ENCODE data around the gene WDR88.
"Not testable (repeated sequence)": the region's sequence is repeated elsewhere in the genome, so short reads cannot be mapped to it uniquely, and the experiment has no call there.

Gene WDR88

GRCh38 chr19:33211794-33212435 is 80.0 kb downstream of the WDR88 start:
- DNase-seq (ENCODE audit: low spot score): no peak

DNA sequence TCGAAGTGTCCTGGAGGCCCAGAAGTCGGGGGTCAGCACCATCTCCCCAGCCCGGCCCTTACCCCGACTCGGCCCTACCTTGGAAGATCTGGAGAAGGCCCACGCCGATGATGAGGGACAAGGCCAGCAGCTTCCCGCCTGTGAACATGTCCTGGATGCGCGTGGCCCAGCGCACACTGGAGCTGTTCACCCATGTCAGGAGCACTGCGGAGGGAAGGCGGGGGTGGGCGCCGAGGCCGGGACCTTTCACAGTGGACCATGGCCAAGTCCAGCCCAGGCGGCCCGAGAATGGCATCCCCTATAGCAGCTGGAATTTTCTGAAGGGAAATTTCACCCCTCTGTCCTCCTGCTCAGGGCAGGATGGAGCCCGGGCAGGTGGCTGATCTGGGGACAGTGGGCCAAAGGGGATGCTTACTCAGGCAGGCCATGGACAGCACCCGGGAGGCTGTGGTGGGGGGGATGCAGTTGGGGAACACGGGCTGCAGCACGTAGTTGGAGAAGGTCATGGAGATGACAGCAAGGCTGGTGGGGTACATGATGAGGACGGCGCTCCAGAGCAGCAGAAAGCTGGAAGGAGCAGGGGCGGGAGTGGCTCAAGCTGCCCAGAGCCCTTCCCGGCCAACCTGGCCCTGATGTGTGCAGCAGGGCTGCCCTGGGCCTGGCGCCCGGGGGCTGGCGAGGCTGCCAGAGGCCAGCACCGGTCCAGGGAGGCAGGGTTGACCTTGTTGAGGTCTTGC is 80.7 kb downstream of the WDR88 start:
- no peak for DNase-seq (ENCODE audit: low spot score)

- DNase-seq (ENCODE audit: low spot score): no peak
These were observed 82.7 kb downstream of the WDR88 start for GRCh38 chr19:33214596-33214995.

DNA sequence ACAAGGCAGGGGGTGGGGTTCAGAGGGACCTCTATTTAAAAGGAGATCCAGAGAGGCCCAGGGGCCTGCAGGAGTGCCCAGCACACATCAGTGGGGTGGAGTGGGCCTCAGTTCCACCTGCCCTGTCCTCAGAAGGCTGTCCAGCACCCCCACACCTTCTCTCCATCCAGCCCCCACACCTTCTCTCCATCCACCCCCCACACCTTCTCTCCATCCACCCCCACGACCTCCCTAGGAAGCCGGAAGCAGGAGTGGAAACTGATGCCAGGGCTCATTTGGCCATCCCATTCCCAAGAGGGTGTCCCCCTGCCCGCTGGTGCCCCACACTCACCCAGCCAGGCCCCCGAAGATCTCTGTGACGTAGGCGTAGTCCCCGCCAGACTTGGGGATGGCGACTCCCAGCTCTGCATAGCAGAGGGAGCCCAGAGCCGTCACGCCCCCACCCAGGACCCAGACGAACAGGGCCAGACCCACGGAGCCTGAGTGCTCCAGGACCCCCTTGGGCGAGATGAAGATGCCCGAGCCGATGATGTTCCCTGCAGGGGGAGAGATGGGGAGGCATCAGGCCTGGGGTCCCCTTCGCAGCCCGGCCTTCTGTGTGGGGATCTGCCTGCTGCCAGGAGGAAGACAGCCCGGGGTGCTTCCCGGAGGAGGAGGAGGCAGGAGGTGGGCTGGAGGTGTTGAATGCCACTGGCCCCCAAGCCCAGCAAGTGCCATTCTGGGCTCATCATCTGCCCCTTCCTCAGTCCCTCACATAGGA is 83.7 kb downstream of the WDR88 start:
- DNase-seq (ENCODE audit: low spot score): no peak

DNA sequence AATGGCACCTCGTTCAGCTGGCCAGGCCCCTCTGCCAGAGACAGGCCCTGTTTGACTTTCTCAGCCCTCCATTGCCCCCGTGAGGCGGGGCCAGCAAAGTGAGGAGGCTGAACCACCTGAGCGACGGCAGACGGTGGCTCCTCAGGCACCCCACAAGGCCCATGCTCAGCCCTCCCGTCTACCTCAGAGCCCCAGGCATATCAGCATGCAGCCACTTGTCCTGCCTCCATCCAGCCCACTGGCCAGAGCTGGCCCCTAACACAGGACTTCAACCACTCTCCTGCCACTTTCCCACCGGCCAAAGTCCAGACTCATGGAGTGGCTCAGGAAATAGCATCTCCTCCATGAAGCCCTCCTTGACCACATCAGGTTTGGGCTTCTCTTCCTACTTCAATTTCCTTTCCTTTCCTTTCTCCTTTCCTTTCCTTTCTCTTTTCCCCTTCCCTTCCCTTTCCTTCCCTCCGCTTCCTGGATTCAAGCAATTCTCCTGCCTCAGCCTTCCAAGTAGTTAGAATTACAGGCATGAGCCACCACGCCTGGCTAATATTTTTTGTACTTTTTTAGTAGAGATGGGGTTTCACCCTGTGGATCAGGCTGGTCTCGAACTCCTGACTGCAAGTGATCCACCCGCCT is 84.4 kb downstream of the WDR88 start:
- no peak for DNase-seq (ENCODE audit: low spot score)

DNA sequence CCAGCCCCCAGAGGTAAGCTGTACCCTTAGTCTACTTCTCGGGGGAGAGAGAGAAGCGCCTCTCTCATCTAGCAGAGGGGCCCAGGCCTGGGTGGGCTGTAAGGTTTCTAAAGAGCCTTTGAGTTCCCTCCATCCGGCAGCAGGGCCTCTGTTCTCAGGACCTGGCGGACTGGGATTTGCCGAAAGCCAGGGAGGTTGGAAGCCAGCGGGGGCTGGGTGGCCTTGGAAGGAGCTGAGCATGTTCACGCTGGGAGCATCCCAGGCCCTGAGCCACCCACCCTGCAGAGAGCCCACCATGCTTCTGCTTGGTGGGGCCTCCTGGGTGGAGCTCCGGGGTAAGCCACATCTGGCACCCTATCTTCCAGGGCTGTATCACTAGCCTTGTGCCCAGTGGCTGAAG is 86.0 kb downstream of the WDR88 start:
- DNase-seq (ENCODE audit: low spot score): no peak

DNA sequence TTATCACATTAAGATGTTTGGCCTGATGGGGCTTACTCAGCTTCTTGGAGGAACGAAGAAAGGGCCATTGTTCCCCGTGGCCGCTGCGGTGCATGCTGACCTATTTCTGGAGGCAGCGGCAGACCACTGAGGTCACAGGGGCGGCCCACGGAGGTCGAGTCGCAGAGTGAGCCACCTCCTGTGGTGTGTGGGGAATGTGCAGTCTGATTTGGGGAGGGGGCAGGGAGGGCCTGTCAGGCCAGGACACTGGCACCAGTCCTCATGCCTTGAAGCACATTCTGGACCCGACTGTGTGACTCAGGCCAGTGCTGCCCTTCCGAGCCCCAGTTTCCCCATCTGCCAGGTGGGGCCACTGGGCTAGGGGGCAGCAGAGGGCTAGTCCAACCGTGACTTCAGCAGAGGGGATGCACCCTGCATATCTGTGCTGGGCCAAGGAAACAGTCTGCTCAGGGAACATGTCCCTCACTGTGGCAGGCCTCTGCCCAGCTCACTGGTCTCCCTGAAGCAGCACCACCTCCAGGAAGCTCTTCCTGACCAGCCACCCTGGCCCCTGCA is 87.4 kb downstream of the WDR88 start:
- no peak for DNase-seq (ENCODE audit: low spot score)

GRCh38 chr19:33220115-33220514 is 88.2 kb downstream of the WDR88 start:
- DNase-seq (ENCODE audit: low spot score): no peak

- no peak for DNase-seq (ENCODE audit: low spot score)
These were observed 88.8 kb downstream of the WDR88 start for GRCh38 chr19:33220735-33221134.

DNA sequence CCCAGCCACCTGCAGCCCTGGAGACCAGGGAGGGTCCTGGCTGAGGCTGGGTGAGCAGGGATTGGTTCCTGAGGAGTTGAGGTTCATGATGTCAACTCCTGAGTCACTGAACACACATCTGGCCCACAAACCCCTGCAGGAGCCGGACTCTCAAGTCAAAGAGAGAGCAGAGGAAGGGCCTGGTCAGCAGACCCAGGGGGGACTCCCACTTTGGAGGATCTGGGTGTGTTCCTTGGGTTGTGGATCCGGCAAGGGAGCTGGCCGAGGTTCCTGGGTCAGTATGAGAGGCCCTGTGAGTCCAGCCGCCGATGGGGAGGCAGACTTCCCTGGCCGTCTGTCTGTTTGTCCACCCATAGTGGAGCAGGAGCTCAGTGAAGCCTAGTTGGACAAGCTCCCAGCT is 89.7 kb downstream of the WDR88 start:
- DNase-seq (ENCODE audit: low spot score): no peak

DNA sequence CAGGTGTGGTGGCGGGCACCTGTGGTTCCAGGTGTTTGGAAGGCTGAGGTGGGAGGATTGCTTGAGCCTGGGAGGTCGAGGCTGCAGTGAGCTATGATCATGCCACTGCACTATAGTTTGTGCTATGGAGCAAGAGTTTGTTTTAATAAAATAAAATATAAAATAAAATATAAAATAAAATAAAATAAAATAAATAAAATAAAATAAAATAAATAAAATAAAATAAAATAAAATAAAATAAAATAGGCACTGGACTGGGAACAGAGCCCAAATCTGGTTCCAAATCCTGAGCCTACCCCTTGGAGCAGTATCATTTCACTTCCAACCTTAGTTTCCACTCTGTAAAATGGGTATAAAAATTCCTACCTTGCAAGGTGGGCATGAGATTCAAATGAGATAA is 90.3 kb downstream of the WDR88 start:
- not testable (repeated sequence) for DNase-seq (ENCODE audit: low spot score)

DNA sequence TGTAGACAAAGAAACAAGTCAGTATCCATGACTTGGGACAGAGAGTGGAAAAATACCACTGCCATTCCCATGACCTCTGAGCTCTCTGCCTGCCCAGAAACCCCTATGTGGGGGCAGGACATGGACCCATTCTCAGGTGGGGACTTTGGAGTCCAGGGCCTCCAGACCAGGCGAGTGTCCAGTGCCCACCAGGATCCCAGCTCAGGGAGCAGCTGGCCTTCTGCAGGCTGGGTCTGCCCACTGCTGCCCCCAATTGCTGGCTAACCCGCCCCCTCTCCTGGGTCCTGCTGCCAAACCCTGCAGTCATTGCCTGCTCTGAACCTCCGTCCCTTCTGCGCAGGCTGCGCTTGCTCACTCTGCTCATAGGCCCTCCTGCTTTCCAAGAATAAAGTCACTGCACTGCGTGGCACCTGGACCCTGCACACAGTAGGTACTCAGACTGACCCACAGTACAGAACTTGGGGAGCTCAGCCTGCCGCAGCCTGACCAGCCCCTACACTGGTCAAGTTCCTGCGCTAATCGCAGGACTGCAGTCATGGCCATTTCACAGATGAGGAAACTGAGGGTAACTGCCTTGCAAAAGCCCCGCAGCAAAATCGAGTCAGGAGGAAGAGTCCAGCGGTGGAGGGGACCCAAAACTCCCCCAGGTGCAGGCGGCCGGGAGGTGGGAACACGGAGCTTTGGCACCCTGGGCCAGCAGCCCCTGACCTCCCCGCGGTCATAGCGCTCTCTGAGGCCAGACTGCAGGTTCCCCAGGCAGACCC is 93.0 kb downstream of the WDR88 start:
- no peak for DNase-seq (ENCODE audit: low spot score)
